ENCODE measurements around the gene PLA2G15. TPM values are rescaled to one million over a fixed set of nuclear protein-coding genes. Genes with fewer than 3 reads are reported as not detected.

PLA2G15 gene
- total RNA-seq, 2 experiments from 2014 or later = 8.6 to 9.4 TPM

GRCh38 chr16:68269793-68270192, 24.6 kb downstream of the PLA2G15 start:
- peak overlapping the region; percentile 67 for H3K27ac Mint-ChIP-seq
- H3K4me3 Mint-ChIP-seq = no peak overlapping the region
- peaks cover 59% of the 10 kb centered on the region for H3K36me3 Mint-ChIP-seq (ENCODE audit: low read depth)
- H3K27me3 Mint-ChIP-seq (ENCODE audit: low read depth) = no peaks in the 10 kb centered on the region
- H3K9me3 Mint-ChIP-seq (ENCODE audit: insufficient read depth) = no peaks in the 10 kb centered on the region
- CTCF ChIA-PET = interaction anchor here (1.0 to 2.7 kb wide), 6 partner anchors 9 to 59 kb away, joined by 3 to 14 read pairs (median 7); no protein-coding TSS in a partner anchor
- peaks cover 83% of the 10 kb centered on the region for H3K4me1 Mint-ChIP-seq (ENCODE audit: low read depth)
- no peak for ATAC-seq
- POLR2A ChIA-PET = interaction anchor here (0.8 to 1.7 kb wide), 4 partner anchors 16 to 42 kb away, joined by 3 to 10 read pairs (median 4); no protein-coding TSS in a partner anchor
- no peak for DNase-seq

GRCh38 chr16:68270353-68270752, 25.2 kb downstream of the PLA2G15 start:
- DNase-seq = no peak
- CTCF ChIA-PET = interaction anchor here (1.0 to 7.9 kb wide), 7 partner anchors 8 to 59 kb away, joined by 3 to 118 read pairs (median 8); partner anchors contain the start of gene SLC7A6

GRCh38 chr16:68272507-68273209, 27.5 kb downstream of the PLA2G15 start:
- H3K36me3 Mint-ChIP-seq (ENCODE audit: low read depth) = peaks cover 65% of the 10 kb centered on the region
- POLR2A ChIA-PET = interaction anchor here (0.7 to 1.9 kb wide), 7 partner anchors 8 to 31 kb away, joined by 3 to 9 read pairs (median 3); partner anchors contain the start of gene SLC7A6
- no peaks in the 10 kb centered on the region for H3K9me3 Mint-ChIP-seq (ENCODE audit: insufficient read depth)
- peak overlapping the region; percentile 84 for H3K27ac Mint-ChIP-seq
- ATAC-seq (peak; percentile 27), DNase-seq (peak; percentile 43)
- peak overlapping the region; percentile 37 for H3K4me3 Mint-ChIP-seq
- CTCF ChIA-PET = interaction anchor here (1.6 to 7.9 kb wide), 6 partner anchors 10 to 56 kb away, joined by 3 to 118 read pairs (median 14); partner anchors contain the start of genes PRMT7, SLC7A6 and SLC7A6OS
- peaks cover 85% of the 10 kb centered on the region for H3K4me1 Mint-ChIP-seq (ENCODE audit: low read depth)
- no peaks in the 10 kb centered on the region for H3K27me3 Mint-ChIP-seq (ENCODE audit: low read depth)

More at GRCh38 chr16:68270353-68270752, 25.2 kb downstream of the PLA2G15 start:
- Mint-ChIP-seq H3K27ac (peak overlapping the region; percentile 67), H3K27me3 (ENCODE audit: low read depth) (no peaks in the 10 kb centered on the region), H3K4me1 (ENCODE audit: low read depth) (peaks cover 85% of the 10 kb centered on the region), H3K4me3 (no peak overlapping the region), H3K9me3 (ENCODE audit: insufficient read depth) (no peaks in the 10 kb centered on the region), H3K36me3 (ENCODE audit: low read depth) (peaks cover 61% of the 10 kb centered on the region)
- POLR2A ChIA-PET = interaction anchor here (0.8 to 1.7 kb wide), 2 partner anchors 16 to 42 kb away, joined by 3 to 10 read pairs; no protein-coding TSS in a partner anchor
- peak; percentile 20 for ATAC-seq

GRCh38 chr16:68273459-68273858, 28.3 kb downstream of the PLA2G15 start:
- H3K36me3 Mint-ChIP-seq (ENCODE audit: low read depth) = peaks cover 59% of the 10 kb centered on the region
- DNase-seq = no peak

GRCh38 chr16:68273896-68274295, 28.7 kb downstream of the PLA2G15 start:
- ATAC-seq (no peak), DNase-seq (no peak)
- Mint-ChIP-seq H3K9me3 (ENCODE audit: insufficient read depth) (no peaks in the 10 kb centered on the region), H3K27ac (peak overlapping the region; percentile 81), H3K36me3 (ENCODE audit: low read depth) (peaks cover 59% of the 10 kb centered on the region), H3K27me3 (ENCODE audit: low read depth) (no peaks in the 10 kb centered on the region), H3K4me3 (no peak overlapping the region), H3K4me1 (ENCODE audit: low read depth) (peaks cover 76% of the 10 kb centered on the region)
- POLR2A ChIA-PET = interaction anchor here (0.7 to 1.8 kb wide), 5 partner anchors 10 to 37 kb away, joined by 3 to 8 read pairs (median 4); partner anchors contain the start of genes PRMT7, SLC7A6 and SLC7A6OS
- CTCF ChIA-PET = interaction anchor here (1.5 to 7.9 kb wide), 7 partner anchors 11 to 55 kb away, joined by 3 to 118 read pairs (median 11); partner anchors contain the start of genes PRMT7, SLC7A6 and SLC7A6OS

More at GRCh38 chr16:68273459-68273858, 28.3 kb downstream of the PLA2G15 start:
- peak overlapping the region; percentile 37 for H3K4me3 Mint-ChIP-seq
- no peaks in the 10 kb centered on the region for H3K9me3 Mint-ChIP-seq (ENCODE audit: insufficient read depth)
- H3K4me1 Mint-ChIP-seq (ENCODE audit: low read depth) = peaks cover 77% of the 10 kb centered on the region
- POLR2A ChIA-PET = interaction anchor here (0.9 to 1.9 kb wide), 4 partner anchors 7 to 16 kb away, joined by 3 to 9 read pairs (median 6); partner anchors contain the start of gene SLC7A6
- ATAC-seq = no peak
- CTCF ChIA-PET = interaction anchor here (1.6 to 7.9 kb wide), 7 partner anchors 11 to 55 kb away, joined by 3 to 118 read pairs (median 11); partner anchors contain the start of genes PRMT7, SLC7A6 and SLC7A6OS
- peak overlapping the region; percentile 84 for H3K27ac Mint-ChIP-seq
- no peaks in the 10 kb centered on the region for H3K27me3 Mint-ChIP-seq (ENCODE audit: low read depth)

GRCh38 chr16:68274441-68274840, 29.3 kb downstream of the PLA2G15 start:
- CTCF ChIA-PET = interaction anchor here (1.5 to 7.9 kb wide), 6 partner anchors 10 to 37 kb away, joined by 3 to 118 read pairs (median 11); partner anchors contain the start of genes PRMT7, SLC7A6 and SLC7A6OS
- Mint-ChIP-seq H3K4me3 (peak overlapping the region; percentile 20), H3K27me3 (ENCODE audit: low read depth) (no peaks in the 10 kb centered on the region), H3K9me3 (ENCODE audit: insufficient read depth) (no peaks in the 10 kb centered on the region), H3K36me3 (ENCODE audit: low read depth) (peaks cover 58% of the 10 kb centered on the region), H3K27ac (peak overlapping the region; percentile 81), H3K4me1 (ENCODE audit: low read depth) (peaks cover 74% of the 10 kb centered on the region)
- POLR2A ChIA-PET = interaction anchor here (0.7 to 2.4 kb wide), 5 partner anchors 9 to 36 kb away, joined by 3 to 8 read pairs (median 5); partner anchors contain the start of genes PRMT7, SLC7A6 and SLC7A6OS
- ATAC-seq = no peak
- no peak for DNase-seq

GRCh38 chr16:68275611-68276191, 30.5 kb downstream of the PLA2G15 start:
- peak; percentile 67 for DNase-seq
- POLR2A ChIA-PET = interaction anchor here (0.6 to 2.4 kb wide), 8 partner anchors 8 to 71 kb away, joined by 3 to 6 read pairs (median 3); partner anchors contain the start of genes PRMT7, SLC7A6 and SLC7A6OS
- CTCF ChIA-PET = interaction anchor here (1.1 to 7.9 kb wide), 7 partner anchors 9 to 53 kb away, joined by 3 to 118 read pairs (median 6); partner anchors contain the start of genes PRMT7, SLC7A6 and SLC7A6OS
- Mint-ChIP-seq H3K27me3 (ENCODE audit: low read depth) (no peaks in the 10 kb centered on the region), H3K27ac (peak overlapping the region; percentile 89), H3K36me3 (ENCODE audit: low read depth) (peaks cover 58% of the 10 kb centered on the region), H3K4me1 (ENCODE audit: low read depth) (peaks cover 72% of the 10 kb centered on the region), H3K4me3 (peak overlapping the region; percentile 65), H3K9me3 (ENCODE audit: insufficient read depth) (no peaks in the 10 kb centered on the region)
- peak; percentile 82 for ATAC-seq

GRCh38 chr16:68276223-68276622, 31.1 kb downstream of the PLA2G15 start:
- H3K27ac Mint-ChIP-seq = peak overlapping the region; percentile 89
- H3K4me1 Mint-ChIP-seq (ENCODE audit: low read depth) = peaks cover 72% of the 10 kb centered on the region
- POLR2A ChIA-PET = interaction anchor here (0.6 to 2.4 kb wide), 7 partner anchors 8 to 34 kb away, joined by 3 to 6 read pairs (median 3); partner anchors contain the start of genes PRMT7, SLC7A6 and SLC7A6OS
- peak; percentile 2 for ATAC-seq
- H3K27me3 Mint-ChIP-seq (ENCODE audit: low read depth) = no peaks in the 10 kb centered on the region
- H3K4me3 Mint-ChIP-seq = peak overlapping the region; percentile 65
- no peak for DNase-seq
- H3K9me3 Mint-ChIP-seq (ENCODE audit: insufficient read depth) = no peaks in the 10 kb centered on the region
- CTCF ChIA-PET = interaction anchor here (0.7 to 7.9 kb wide), 7 partner anchors 8 to 53 kb away, joined by 3 to 118 read pairs (median 6); partner anchors contain the start of genes PRMT7, SLC7A6 and SLC7A6OS
- H3K36me3 Mint-ChIP-seq (ENCODE audit: low read depth) = peaks cover 59% of the 10 kb centered on the region

GRCh38 chr16:68279726-68280558, 34.8 kb downstream of the PLA2G15 start:
- no peak for DNase-seq
- Mint-ChIP-seq H3K27ac (peak overlapping the region; percentile 64), H3K9me3 (ENCODE audit: insufficient read depth) (no peaks in the 10 kb centered on the region), H3K27me3 (ENCODE audit: low read depth) (no peaks in the 10 kb centered on the region), H3K36me3 (ENCODE audit: low read depth) (peaks cover 65% of the 10 kb centered on the region), H3K4me1 (ENCODE audit: low read depth) (peaks cover 77% of the 10 kb centered on the region), H3K4me3 (no peak overlapping the region)
- no peak for ATAC-seq
- POLR2A ChIA-PET = interaction anchor here (1.4 to 1.9 kb wide), 2 partner anchors 12 to 16 kb away, joined by 3 to 8 read pairs; partner anchors contain the start of gene SLC7A6
- CTCF ChIA-PET = interaction anchor here (0.7 to 15.7 kb wide), 5 partner anchors 10 to 49 kb away, joined by 3 to 346 read pairs (median 4); partner anchors contain the start of genes PRMT7, SLC7A6 and SLC7A6OS

- Mint-ChIP-seq H3K27me3 (ENCODE audit: low read depth) (no peaks in the 10 kb centered on the region), H3K4me3 (no peak overlapping the region), H3K4me1 (ENCODE audit: low read depth) (peaks cover 76% of the 10 kb centered on the region), H3K27ac (peak overlapping the region; percentile 74), H3K9me3 (ENCODE audit: insufficient read depth) (no peaks in the 10 kb centered on the region), H3K36me3 (ENCODE audit: low read depth) (peaks cover 60% of the 10 kb centered on the region)
- ChIA-PET CTCF (interaction anchor here (2.2 to 15.7 kb wide), 2 partner anchors 12 to 18 kb away, joined by 6 to 346 read pairs; partner anchors contain the start of gene SLC7A6), POLR2A (interaction anchor here (0.8 to 1.9 kb wide), 3 partner anchors 9 to 18 kb away, joined by 3 to 8 read pairs (median 3); partner anchors contain the start of gene SLC7A6)
- DNase-seq (no peak), ATAC-seq (peak; percentile 19)
Measured at GRCh38 chr16:68281368-68282063, 36.3 kb downstream of the PLA2G15 start.
